Fibroblast of gingiva (primary cell): Measurements from ENCODE around the gene CCDC7.
"Not testable (repeated sequence)": the region's sequence is repeated elsewhere in the genome, so short reads cannot be mapped to it uniquely, and the experiment has no call there.

ENCODE experiments used
- DNase-seq: peaks from one replicate; pipeline ENCODE4 v3.0.0-alpha.2; 2011; ENCODE audit warnings: low read depth

CCDC7 gene

GRCh38 chr10:32454148-32454547 lies 8.2 kb downstream of the CCDC7 start:
- DNase-seq: no peak

- DNase-seq: no peak
Observed at GRCh38 chr10:32459051-32459698, 13.2 kb downstream of the CCDC7 start.

GRCh38 chr10:32461203-32461602 lies 15.3 kb downstream of the CCDC7 start:
- DNase-seq: no peak

GRCh38 chr10:32471232-32471631 lies 25.3 kb downstream of the CCDC7 start:
- DNase-seq: no peak

- DNase-seq: no peak
Observed at GRCh38 chr10:32477499-32477898, 31.6 kb downstream of the CCDC7 start.

- DNase-seq: no peak
Observed at GRCh38 chr10:32481606-32482005, 35.7 kb downstream of the CCDC7 start.

- DNase-seq: not testable (repeated sequence)
Observed at GRCh38 chr10:32483019-32483502, 37.1 kb downstream of the CCDC7 start.

GRCh38 chr10:32488038-32488437 lies 42.1 kb downstream of the CCDC7 start:
- DNase-seq: not testable (repeated sequence)

- DNase-seq: no peak
Observed at GRCh38 chr10:32489158-32489557, 43.2 kb downstream of the CCDC7 start.

- no peak for DNase-seq
Observed at GRCh38 chr10:32489901-32490300, 44.0 kb downstream of the CCDC7 start.

GRCh38 chr10:32494562-32494961 lies 48.6 kb downstream of the CCDC7 start:
- not testable (repeated sequence) for DNase-seq

GRCh38 chr10:32500136-32500535 lies 54.2 kb downstream of the CCDC7 start:
- not testable (repeated sequence) for DNase-seq

- DNase-seq: no peak
Observed at GRCh38 chr10:32501906-32502305, 56.0 kb downstream of the CCDC7 start.

GRCh38 chr10:32505762-32506420 lies 60.0 kb downstream of the CCDC7 start:
- DNase-seq: not testable (repeated sequence)

- no peak for DNase-seq
Observed at GRCh38 chr10:32511599-32511998, 65.7 kb downstream of the CCDC7 start.

- peak; percentile 1 for DNase-seq
Observed at GRCh38 chr10:32516567-32517495, 70.9 kb downstream of the CCDC7 start.

GRCh38 chr10:32530231-32530630 lies 84.3 kb downstream of the CCDC7 start:
- no peak for DNase-seq

- DNase-seq: no peak
Observed at GRCh38 chr10:32538256-32538655, 92.3 kb downstream of the CCDC7 start.

GRCh38 chr10:32540691-32541470 lies 94.9 kb downstream of the CCDC7 start:
- DNase-seq: no peak

- no peak for DNase-seq
Observed at GRCh38 chr10:32548208-32548607, 102.3 kb downstream of the CCDC7 start.

- no peak for DNase-seq
Observed at GRCh38 chr10:32556783-32557395, 110.9 kb downstream of the CCDC7 start.
